K562 (cell line): ENCODE measurements around the gene OLFM4.

Experiments used
- IRF2 ChIP-seq: sonication (generic); formaldehyde crosslinking; IDR thresholded peaks from 2 replicates; pipeline ENCODE4 v1.8.1; 2022; ENCODE audit warnings: mild to moderate bottlenecking, missing genetic modification reagents
- KAT2B ChIP-seq: IDR thresholded peaks from one replicate; pipeline ENCODE4 v1.6.1; 2012; ENCODE audit warnings: low read depth, mild to moderate bottlenecking, control low read depth, inconsistent platforms, low read length, moderate library complexity
- POLR2A ChIP-seq: fragments of 450-650 bp; conservative IDR thresholded peaks from 2 replicates; pipeline ENCODE4 v1.6.1; 2016
- RUNX1 ChIP-seq: sonication (generic); IDR thresholded peaks from 2 replicates; pipeline ENCODE4 v1.6.1; 2016; ENCODE audit warnings: antibody characterized with exemption, low read depth
- ZNF146 ChIP-seq: IDR thresholded peaks from one replicate; pipeline ENCODE4 v1.6.1; 2018; ENCODE audit warnings: missing compliant biosample characterization; ENCODE audit not compliant: unreplicated experiment
- ZNF263 ChIP-seq: sonication (generic); formaldehyde crosslinking; IDR thresholded peaks from 2 replicates; pipeline ENCODE4 v1.8.0; 2022; ENCODE audit warnings: mild to moderate bottlenecking, missing genetic modification reagents, borderline replicate concordance
- TF ChIP-seq, protein P1 (sequence below), 3 experiments: IDR thresholded peaks in 2 of 3; conservative IDR thresholded peaks in 1 of 3; 2 replicates each; pipeline ENCODE4 v1.5.1; 2011 to 2012; ENCODE audit warnings: low read length in 3 of 3, mild to moderate bottlenecking in 3 of 3, control low read depth in 2 of 3, improper control_type of control experiment in 1 of 3, inconsistent platforms in 1 of 3, low read depth in 1 of 3, mixed read lengths in 1 of 3, moderate library complexity in 1 of 3; ENCODE audit not compliant: insufficient read depth in 2 of 3

- TF ChIP-seq RUNX1 (no peak), KAT2B (no peak), ZNF263 (CRISPR knock-in tag) (no peak), IRF2 (CRISPR knock-in tag) (no peak), ZNF146 (CRISPR knock-in tag) (no peak), POLR2A (no peak)
- TF ChIP-seq, protein P1, sequence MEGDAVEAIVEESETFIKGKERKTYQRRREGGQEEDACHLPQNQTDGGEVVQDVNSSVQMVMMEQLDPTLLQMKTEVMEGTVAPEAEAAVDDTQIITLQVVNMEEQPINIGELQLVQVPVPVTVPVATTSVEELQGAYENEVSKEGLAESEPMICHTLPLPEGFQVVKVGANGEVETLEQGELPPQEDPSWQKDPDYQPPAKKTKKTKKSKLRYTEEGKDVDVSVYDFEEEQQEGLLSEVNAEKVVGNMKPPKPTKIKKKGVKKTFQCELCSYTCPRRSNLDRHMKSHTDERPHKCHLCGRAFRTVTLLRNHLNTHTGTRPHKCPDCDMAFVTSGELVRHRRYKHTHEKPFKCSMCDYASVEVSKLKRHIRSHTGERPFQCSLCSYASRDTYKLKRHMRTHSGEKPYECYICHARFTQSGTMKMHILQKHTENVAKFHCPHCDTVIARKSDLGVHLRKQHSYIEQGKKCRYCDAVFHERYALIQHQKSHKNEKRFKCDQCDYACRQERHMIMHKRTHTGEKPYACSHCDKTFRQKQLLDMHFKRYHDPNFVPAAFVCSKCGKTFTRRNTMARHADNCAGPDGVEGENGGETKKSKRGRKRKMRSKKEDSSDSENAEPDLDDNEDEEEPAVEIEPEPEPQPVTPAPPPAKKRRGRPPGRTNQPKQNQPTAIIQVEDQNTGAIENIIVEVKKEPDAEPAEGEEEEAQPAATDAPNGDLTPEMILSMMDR (IDR thresholded peaks at IDR 0.05 in 2 of 3, conservative IDR thresholded peaks at IDR 0.05 in 1 of 3; ENCODE audit: insufficient read depth in 2 of 3, low read depth in 1 of 3, low read length in 3 of 3), result no peak
Observed at GRCh38 chr13:53075356-53076041, 46.9 kb downstream of the OLFM4 start.
